Measurements from ENCODE around the gene COL9A3. TPM values are rescaled to one million over a fixed set of nuclear protein-coding genes. Genes with fewer than 3 reads are reported as not detected.

The COL9A3 gene
- total RNA-seq, 6 experiments from 2014 or later: 1.5 to 7.6 (median 3.5) TPM

DNA sequence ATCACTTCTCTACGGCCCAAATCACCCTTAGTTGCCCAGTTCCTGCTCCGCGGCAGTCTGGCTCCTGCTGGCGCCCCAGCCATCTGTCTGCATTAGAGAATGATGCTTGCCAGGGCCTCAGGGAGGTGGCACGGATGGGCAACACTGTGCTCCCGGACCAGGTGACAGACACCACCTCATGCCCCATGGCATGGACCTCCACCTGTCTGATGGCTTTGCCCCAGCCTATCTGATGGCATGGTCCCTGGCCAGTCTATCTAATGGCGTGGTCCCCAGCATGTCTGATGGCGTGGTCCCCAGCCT, 39.4 kb upstream of the COL9A3 start:
- Histone ChIP-seq H3K4me1 (peaks cover 0 to 26% (median 9%) of the 10 kb centered on the region in 4 donors), H3K27ac (no peak overlapping the region), H3K36me3 (no peaks in the 10 kb centered on the region), H3K27me3 (no peaks in the 10 kb centered on the region), H3K9me3 (no peaks in the 10 kb centered on the region), H3K4me3 (no peak overlapping the region)
- no CpG with 5 or more reads among the region's 8 CpGs for WGBS (ENCODE audit: insufficient coverage, low coverage, low lambda C conversion rate, missing lambda C conversion rate)
- ATAC-seq (no peak), DNase-seq (no peak)
- TF ChIP-seq POLR2A (IDR thresholded peaks at IDR 0.05) (no peak), CTCF (IDR thresholded peaks at IDR 0.05) (no peak)
- intact Hi-C loops (cut with DNase I): no loop called here

- TF ChIP-seq CTCF (IDR thresholded peaks at IDR 0.05): no peak
- no peak for TF ChIP-seq POLR2A (IDR thresholded peaks at IDR 0.05)
These were observed 38.8 kb upstream of the COL9A3 start for GRCh38 chr20:62778058-62778457.

DNA sequence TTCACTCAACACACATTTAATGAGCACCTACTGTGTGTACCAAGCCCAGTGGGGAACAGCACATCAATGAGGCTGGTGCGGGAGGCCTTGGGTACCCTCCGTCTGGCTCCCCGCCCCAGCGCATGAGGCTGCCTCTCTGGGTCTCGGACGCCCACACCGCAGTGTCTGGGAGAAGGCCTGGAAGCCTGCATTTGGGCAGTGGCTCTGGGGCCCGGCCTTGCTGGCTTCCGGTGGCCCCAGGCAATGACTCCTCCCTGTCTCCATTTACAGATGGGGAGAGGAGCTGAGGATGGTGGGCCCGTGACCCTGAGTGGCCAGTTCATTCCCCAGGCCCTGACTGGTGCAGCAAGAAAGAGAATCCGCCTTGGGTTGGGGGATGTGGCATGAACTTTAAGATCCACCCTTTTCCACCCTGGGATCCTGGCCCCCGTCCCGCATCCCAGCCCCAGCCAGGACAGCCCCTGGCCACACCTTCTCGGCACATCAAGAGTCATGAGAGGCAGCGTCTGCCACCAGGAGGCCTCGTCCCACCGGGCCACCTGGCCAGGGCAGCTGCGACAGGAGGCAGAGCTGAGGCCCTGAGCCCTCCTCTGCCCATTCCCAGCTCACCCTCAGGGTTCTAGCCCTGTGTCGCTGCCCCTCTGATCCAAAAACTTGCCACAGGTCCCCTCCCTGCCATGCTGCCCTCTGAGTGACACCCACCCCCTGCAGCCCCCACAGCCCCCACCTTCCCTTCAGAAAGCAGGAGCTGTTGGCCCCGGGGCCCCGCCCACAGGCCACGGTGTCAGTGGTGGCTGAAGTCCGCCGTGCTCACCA, 38.0 kb upstream of the COL9A3 start:
- no peak overlapping the region for H3K4me3 ChIP-seq
- no peak for DNase-seq
- WGBS (ENCODE audit: insufficient coverage, low coverage, low lambda C conversion rate, missing lambda C conversion rate): no CpG with 5 or more reads among the region's 24 CpGs
- no peak overlapping the region for H3K27ac ChIP-seq
- H3K4me1 ChIP-seq: peaks cover 0 to 15% (median 3%) of the 10 kb centered on the region in 4 donors
- H3K27me3 ChIP-seq: no peaks in the 10 kb centered on the region
- ATAC-seq: no peak
- no peak for TF ChIP-seq CTCF (IDR thresholded peaks at IDR 0.05)
- TF ChIP-seq POLR2A (IDR thresholded peaks at IDR 0.05): no peak
- no peaks in the 10 kb centered on the region for H3K36me3 ChIP-seq
- H3K9me3 ChIP-seq: no peaks in the 10 kb centered on the region
- intact Hi-C loops (cut with DNase I): no loop called here

More at GRCh38 chr20:62778058-62778457, 38.8 kb upstream of the COL9A3 start:
- ATAC-seq (no peak), DNase-seq (no peak)
- intact Hi-C loops (cut with DNase I): no loop called here
- Histone ChIP-seq H3K36me3 (no peaks in the 10 kb centered on the region), H3K27me3 (no peaks in the 10 kb centered on the region), H3K9me3 (no peaks in the 10 kb centered on the region), H3K4me3 (no peak overlapping the region), H3K4me1 (peaks cover 0 to 21% (median 6%) of the 10 kb centered on the region in 4 donors), H3K27ac (no peak overlapping the region)
- 100% methylated on average over 1 of the region's 9 CpGs for WGBS (ENCODE audit: insufficient coverage, low coverage, low lambda C conversion rate, missing lambda C conversion rate)

GRCh38 chr20:62779417-62779685, 37.5 kb upstream of the COL9A3 start:
- no peaks in the 10 kb centered on the region for H3K36me3 ChIP-seq
- TF ChIP-seq POLR2A (IDR thresholded peaks at IDR 0.05): no peak
- TF ChIP-seq CTCF (IDR thresholded peaks at IDR 0.05): no peak
- H3K4me3 ChIP-seq: no peak overlapping the region
- H3K4me1 ChIP-seq: peaks cover 0 to 9% (median under 1%) of the 10 kb centered on the region in 4 donors
- ATAC-seq: no peak
- DNase-seq: no peak
- H3K27ac ChIP-seq: no peak overlapping the region
- intact Hi-C loops (cut with DNase I): no loop called here
- H3K9me3 ChIP-seq: no peaks in the 10 kb centered on the region
- no peaks in the 10 kb centered on the region for H3K27me3 ChIP-seq
- 89% methylated on average over 4 of the region's 7 CpGs for WGBS (ENCODE audit: insufficient coverage, low coverage, low lambda C conversion rate, missing lambda C conversion rate)
